Mesenchymal stem cell (in vitro differentiated cells and primary cell): ENCODE measurements around the gene CCDC88B. TPM values are rescaled to one million over a fixed set of nuclear protein-coding genes. Genes with fewer than 3 reads are reported as not detected.
A peak's percentile ranks its signal among the peaks of the same experiment; 100 is the strongest.

Experiments used
- DNase-seq: peaks from one replicate; pipeline ENCODE4 v3.0.0-alpha.2; 2013
- H2AFZ ChIP-seq: one replicate; pipeline ENCODE4 v1.6.1; 2013; ENCODE audit warnings: low read depth, mild to moderate bottlenecking, control low read depth, inconsistent platforms, low read length, moderate library complexity
- H2AK5ac ChIP-seq: 2 replicates; pipeline ENCODE4 v1.6.1; 2013; ENCODE audit warnings: low read length, moderate library complexity, mild to moderate bottlenecking, inconsistent platforms; ENCODE audit not compliant: severe bottlenecking
- H2BK120ac ChIP-seq: one replicate; pipeline ENCODE4 v1.6.1; 2013; ENCODE audit warnings: low read depth, mild to moderate bottlenecking, inconsistent platforms, low read length, moderate library complexity
- H2BK12ac ChIP-seq, 2 experiments: one replicate each; pipeline ENCODE4 v1.6.1; 2013; ENCODE audit warnings: inconsistent platforms in 2 of 2, low read length in 2 of 2, mild to moderate bottlenecking in 2 of 2, moderate library complexity in 2 of 2, control low read depth in 1 of 2
- H2BK15ac ChIP-seq: one replicate; pipeline ENCODE4 v1.6.1; 2013; ENCODE audit warnings: mild to moderate bottlenecking, low read depth, inconsistent platforms; ENCODE audit not compliant: poor library complexity, severe bottlenecking
- H2BK5ac ChIP-seq: 2 replicates; pipeline ENCODE4 v1.6.1; 2013; ENCODE audit warnings: low read depth, mild to moderate bottlenecking, low read length, control low read depth, inconsistent platforms; ENCODE audit not compliant: poor library complexity, severe bottlenecking
- H3K14ac ChIP-seq, 2 experiments: one replicate each; pipeline ENCODE4 v1.6.1; 2013; ENCODE audit warnings: inconsistent platforms in 2 of 2, low read length in 2 of 2, control low read depth in 1 of 2, mild to moderate bottlenecking in 1 of 2, moderate library complexity in 1 of 2
- H3K18ac ChIP-seq, 2 experiments: one replicate each; pipeline ENCODE4 v1.6.1; 2013; ENCODE audit warnings: inconsistent platforms in 2 of 2, low read length in 2 of 2, control low read depth in 1 of 2, low read depth in 1 of 2, mild to moderate bottlenecking in 1 of 2
- H3K23ac ChIP-seq, 2 experiments: one replicate each; pipeline ENCODE4 v1.6.1; 2013; ENCODE audit warnings: inconsistent platforms in 2 of 2, low read length in 2 of 2, mild to moderate bottlenecking in 2 of 2, moderate library complexity in 2 of 2, control low read depth in 1 of 2
- H3K27ac ChIP-seq: 2 replicates; pipeline ENCODE4 v1.5.1; 2013; ENCODE audit warnings: mild to moderate bottlenecking, moderate library complexity, low read length, control low read depth, inconsistent platforms; ENCODE audit not compliant: poor library complexity, severe bottlenecking
- H3K27me3 ChIP-seq, 2 experiments: 2 replicates each; pipeline versions ENCODE4 v1.6.1 to v1.7.0; 2013; ENCODE audit warnings: low read length in 2 of 2, mild to moderate bottlenecking in 2 of 2, moderate library complexity in 2 of 2, control low read depth in 1 of 2, inconsistent platforms in 1 of 2; ENCODE audit not compliant: control insufficient read depth in 1 of 2, insufficient read depth in 1 of 2
- H3K36me3 ChIP-seq, 2 experiments: 2 replicates each; pipeline versions ENCODE4 v1.6.1 to v1.7.0; 2013; ENCODE audit warnings: low read length in 2 of 2, control low read depth in 1 of 2, inconsistent platforms in 1 of 2, low read depth in 1 of 2, mild to moderate bottlenecking in 1 of 2; ENCODE audit not compliant: insufficient read depth in 2 of 2, control insufficient read depth in 1 of 2
- H3K4ac ChIP-seq, 2 experiments: one replicate each; pipeline ENCODE4 v1.6.1; 2013; ENCODE audit warnings: inconsistent platforms in 2 of 2, low read length in 2 of 2, mild to moderate bottlenecking in 2 of 2, moderate library complexity in 2 of 2, control low read depth in 1 of 2, low read depth in 1 of 2
- H3K4me1 ChIP-seq: 2 replicates; pipeline ENCODE4 v1.6.1; 2013; ENCODE audit warnings: low read depth, low read length, control low read depth; ENCODE audit not compliant: control insufficient read depth, insufficient read depth
- H3K4me2 ChIP-seq: 2 replicates; pipeline ENCODE4 v1.6.1; 2013; ENCODE audit warnings: low read length, mild to moderate bottlenecking, inconsistent platforms; ENCODE audit not compliant: poor library complexity, severe bottlenecking
- H3K4me3 ChIP-seq, 2 experiments: 2 replicates each; pipeline versions ENCODE4 v1.5.1 to v1.7.0; 2013; ENCODE audit warnings: low read length in 2 of 2, mild to moderate bottlenecking in 2 of 2, control low read depth in 1 of 2, low read depth in 1 of 2; ENCODE audit not compliant: insufficient read depth in 1 of 2
- H3K79me1 ChIP-seq: replicated peaks from 2 replicates; pipeline ENCODE4 v1.6.1; 2013; ENCODE audit warnings: mild to moderate bottlenecking, control low read depth, low read length, inconsistent platforms; ENCODE audit not compliant: poor library complexity, severe bottlenecking
- H3K9ac ChIP-seq: 2 replicates; pipeline ENCODE4 v1.7.0; 2013; ENCODE audit warnings: mild to moderate bottlenecking, low read length, moderate library complexity
- H3K9me3 ChIP-seq: 2 replicates; pipeline ENCODE4 v1.7.0; 2013; ENCODE audit warnings: mild to moderate bottlenecking, low read length; ENCODE audit not compliant: control insufficient read depth
- H4K8ac ChIP-seq: one replicate; pipeline ENCODE4 v1.6.1; 2013; ENCODE audit warnings: inconsistent platforms, mild to moderate bottlenecking, low read length, moderate library complexity
- H4K91ac ChIP-seq: one replicate; pipeline ENCODE4 v1.6.1; 2013; ENCODE audit warnings: mild to moderate bottlenecking, low read length, inconsistent platforms
- WGBS: methylation state at CpG from one replicate; pipeline ENCODE4 v1.1.7; 2013; ENCODE audit warnings: mixed read lengths; 5-methylcytosine and 5-hydroxymethylcytosine counted together
- small RNA-seq: library from polyadenylated mRNA; stranded (forward); fragments of <200 nt; extraction: miRNeasy Mini kit (QIAGEN cat#:217004); gene quantifications from one replicate; pipeline ENCODE3, GENCODE V24; 2013; ENCODE audit warnings: low read depth

The CCDC88B gene

DNA sequence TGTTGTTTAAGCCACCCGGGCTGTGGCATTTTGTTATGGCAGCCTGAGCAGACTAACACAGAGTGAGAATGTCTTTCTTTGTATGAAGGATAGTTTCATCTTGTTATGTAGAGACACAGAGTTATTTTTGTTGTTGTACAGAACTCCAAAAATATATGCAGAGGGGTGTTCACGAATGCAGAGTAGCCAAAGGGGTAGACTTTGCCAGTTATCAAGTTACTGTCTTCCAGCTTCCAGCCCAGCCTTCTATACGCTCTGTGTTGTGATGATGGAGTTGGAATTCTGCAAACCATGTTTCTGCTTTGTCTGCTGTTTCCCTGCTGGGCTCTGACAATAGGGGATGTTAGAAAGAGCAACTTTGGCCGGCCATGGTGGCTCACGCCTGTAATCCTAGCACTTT, 63.1 kb downstream of the CCDC88B start:
- Histone ChIP-seq H3K27me3 (peaks cover 9 to 21% of the 10 kb centered on the region in 2 experiments), H4K91ac (no peak overlapping the region), H3K18ac (no peak overlapping the region), H2AFZ (no peak overlapping the region), H3K4me3 (no peak overlapping the region), H2BK15ac (no peak overlapping the region), H4K8ac (no peak overlapping the region), H3K4me1 (peaks cover 16% of the 10 kb centered on the region), H2AK5ac (no peak overlapping the region), H3K79me1 (no peaks in the 10 kb centered on the region), H3K4ac (no peak overlapping the region), H3K14ac (no peak overlapping the region), H3K36me3 (no peaks in the 10 kb centered on the region), H2BK120ac (no peak overlapping the region), H3K9ac (no peak overlapping the region), H3K27ac (no peak overlapping the region), H2BK12ac (no peak overlapping the region), H2BK5ac (no peak overlapping the region), H3K9me3 (no peaks in the 10 kb centered on the region), H3K4me2 (no peak overlapping the region), H3K23ac (no peak overlapping the region)
- 87% methylated on average over 5 of the region's 5 CpGs for WGBS
- no peak for DNase-seq

DNA sequence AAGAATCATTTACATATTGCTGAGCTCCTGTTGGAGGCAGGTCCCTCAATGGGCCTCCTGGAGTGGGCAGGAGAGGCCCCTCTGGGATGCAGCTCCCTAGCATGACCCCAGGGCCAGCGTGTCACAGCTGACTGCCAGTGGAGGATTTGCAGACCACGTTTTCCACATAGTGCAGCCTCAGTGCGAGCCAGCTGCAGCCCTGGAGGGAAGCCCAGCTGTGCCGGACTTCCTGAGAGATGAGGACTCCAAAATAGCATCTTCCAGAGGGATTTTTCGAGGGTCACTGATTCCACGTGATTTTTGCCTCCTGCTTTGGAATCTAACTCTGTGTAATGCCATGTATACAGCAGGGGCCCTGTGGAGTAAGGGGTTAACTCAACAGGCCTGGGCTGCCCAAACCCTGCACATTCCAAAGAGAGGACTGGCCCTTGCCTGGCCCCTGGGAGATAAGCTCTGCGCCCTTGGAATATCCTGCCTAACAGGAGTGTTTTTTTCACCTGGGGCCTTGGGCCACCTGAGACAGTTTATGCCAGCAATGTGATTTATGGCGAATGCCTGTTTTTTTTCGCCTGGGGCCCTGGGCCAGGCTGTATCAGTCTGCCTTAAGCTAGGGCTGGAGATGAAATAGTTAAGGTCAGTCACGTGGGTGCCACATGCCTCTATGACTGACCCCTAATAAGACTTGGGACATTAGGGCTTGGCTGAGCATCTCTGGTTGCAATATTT, 66.4 kb downstream of the CCDC88B start:
- H2BK15ac ChIP-seq = no peak overlapping the region
- H4K8ac ChIP-seq = peak overlapping the region; percentile 29
- H3K27ac ChIP-seq = peak overlapping the region; percentile 66
- no peaks in the 10 kb centered on the region for H3K9me3 ChIP-seq
- no peak overlapping the region for H2BK120ac ChIP-seq
- H3K4me3 ChIP-seq = no peak overlapping the region
- H3K4me2 ChIP-seq = peak overlapping the region; percentile 52
- H3K36me3 ChIP-seq = no peaks in the 10 kb centered on the region
- H3K14ac ChIP-seq = no peak overlapping the region
- H3K4me1 ChIP-seq = peaks cover 12% of the 10 kb centered on the region
- H3K79me1 ChIP-seq = no peaks in the 10 kb centered on the region
- H3K18ac ChIP-seq = no peak overlapping the region
- H3K9ac ChIP-seq = no peak overlapping the region
- WGBS = 23% methylated on average over 10 of the region's 10 CpGs
- no peak overlapping the region for H2BK5ac ChIP-seq
- peak; percentile 11 for DNase-seq
- H3K23ac ChIP-seq = no peak overlapping the region
- no peak overlapping the region for H3K4ac ChIP-seq
- no peak overlapping the region for H2AFZ ChIP-seq
- H2BK12ac ChIP-seq = no peak overlapping the region
- no peak overlapping the region for H2AK5ac ChIP-seq
- peaks cover 20 to 33% of the 10 kb centered on the region in 2 experiments for H3K27me3 ChIP-seq
- no peak overlapping the region for H4K91ac ChIP-seq

Small RNA genes within 50 kb of the gene (small RNA-seq; reads per million reads assigned to genes)
- 2.0 reads per million for gene MIR1237
- not detected for gene MIR7155
- not detected for gene RF00019
